Measurements from ENCODE around the gene NKAIN2. TPM values are rescaled to one million over a fixed set of nuclear protein-coding genes. Genes with fewer than 3 reads are reported as not detected.
"Not testable (repeated sequence)": the region's sequence is repeated elsewhere in the genome, so short reads cannot be mapped to it uniquely, and the experiment has no call there.

The NKAIN2 gene
- total RNA-seq, 1 experiment from 2014 or later, result 2.7 TPM

DNA sequence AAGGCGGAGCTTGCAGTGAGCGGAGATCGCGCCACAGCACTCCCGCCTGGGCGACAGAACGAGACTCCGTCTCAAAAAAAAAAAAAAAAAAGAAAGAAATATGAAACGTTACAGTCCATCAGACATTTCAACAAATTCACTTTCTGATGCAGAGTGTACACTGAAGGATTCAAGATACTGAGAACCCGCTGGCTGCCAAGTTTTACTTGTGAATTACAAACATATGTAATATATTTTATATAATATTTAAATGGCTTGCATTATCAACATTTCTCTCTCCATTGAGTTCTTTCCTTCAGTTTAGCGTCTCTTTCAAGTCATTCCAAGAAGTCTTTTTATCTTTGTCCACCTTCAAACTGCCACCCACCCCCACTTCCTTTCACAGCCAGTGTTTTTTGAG is 917.7 kb downstream of the NKAIN2 start:
- H3K9me3 Mint-ChIP-seq (ENCODE audit: unreplicated experiment), result no peaks in the 10 kb centered on the region
- H3K4me3 Mint-ChIP-seq (ENCODE audit: unreplicated experiment), result no peak overlapping the region
- ChIA-PET POLR2A (interaction anchor here (0.6 kb wide), 1 partner anchor 179 kb away, joined by 3 read pairs; no protein-coding TSS in a partner anchor), CTCF (interaction anchor here (0.5 kb wide), 1 partner anchor 1882 kb away, joined by 3 read pairs; no protein-coding TSS in a partner anchor)
- no peak for DNase-seq (ENCODE audit: unreplicated experiment)
- no peaks in the 10 kb centered on the region for H3K27me3 Mint-ChIP-seq (ENCODE audit: insufficient read depth, unreplicated experiment)
- H3K27ac Mint-ChIP-seq (ENCODE audit: low read depth, unreplicated experiment), result no peak overlapping the region
- TF ChIP-seq, protein P1, sequence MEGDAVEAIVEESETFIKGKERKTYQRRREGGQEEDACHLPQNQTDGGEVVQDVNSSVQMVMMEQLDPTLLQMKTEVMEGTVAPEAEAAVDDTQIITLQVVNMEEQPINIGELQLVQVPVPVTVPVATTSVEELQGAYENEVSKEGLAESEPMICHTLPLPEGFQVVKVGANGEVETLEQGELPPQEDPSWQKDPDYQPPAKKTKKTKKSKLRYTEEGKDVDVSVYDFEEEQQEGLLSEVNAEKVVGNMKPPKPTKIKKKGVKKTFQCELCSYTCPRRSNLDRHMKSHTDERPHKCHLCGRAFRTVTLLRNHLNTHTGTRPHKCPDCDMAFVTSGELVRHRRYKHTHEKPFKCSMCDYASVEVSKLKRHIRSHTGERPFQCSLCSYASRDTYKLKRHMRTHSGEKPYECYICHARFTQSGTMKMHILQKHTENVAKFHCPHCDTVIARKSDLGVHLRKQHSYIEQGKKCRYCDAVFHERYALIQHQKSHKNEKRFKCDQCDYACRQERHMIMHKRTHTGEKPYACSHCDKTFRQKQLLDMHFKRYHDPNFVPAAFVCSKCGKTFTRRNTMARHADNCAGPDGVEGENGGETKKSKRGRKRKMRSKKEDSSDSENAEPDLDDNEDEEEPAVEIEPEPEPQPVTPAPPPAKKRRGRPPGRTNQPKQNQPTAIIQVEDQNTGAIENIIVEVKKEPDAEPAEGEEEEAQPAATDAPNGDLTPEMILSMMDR (IDR thresholded peaks at IDR 0.05; ENCODE audit: unreplicated experiment), result no peak
- H3K4me1 Mint-ChIP-seq (ENCODE audit: insufficient read depth, unreplicated experiment), result peaks cover 6% of the 10 kb centered on the region
- intact Hi-C loops (cut with micrococcal nuclease), result no loop called here
- BruUV-seq (replicated peaks), result no TSS peak
- H3K36me3 Mint-ChIP-seq (ENCODE audit: insufficient read depth, unreplicated experiment), result no peaks in the 10 kb centered on the region

DNA sequence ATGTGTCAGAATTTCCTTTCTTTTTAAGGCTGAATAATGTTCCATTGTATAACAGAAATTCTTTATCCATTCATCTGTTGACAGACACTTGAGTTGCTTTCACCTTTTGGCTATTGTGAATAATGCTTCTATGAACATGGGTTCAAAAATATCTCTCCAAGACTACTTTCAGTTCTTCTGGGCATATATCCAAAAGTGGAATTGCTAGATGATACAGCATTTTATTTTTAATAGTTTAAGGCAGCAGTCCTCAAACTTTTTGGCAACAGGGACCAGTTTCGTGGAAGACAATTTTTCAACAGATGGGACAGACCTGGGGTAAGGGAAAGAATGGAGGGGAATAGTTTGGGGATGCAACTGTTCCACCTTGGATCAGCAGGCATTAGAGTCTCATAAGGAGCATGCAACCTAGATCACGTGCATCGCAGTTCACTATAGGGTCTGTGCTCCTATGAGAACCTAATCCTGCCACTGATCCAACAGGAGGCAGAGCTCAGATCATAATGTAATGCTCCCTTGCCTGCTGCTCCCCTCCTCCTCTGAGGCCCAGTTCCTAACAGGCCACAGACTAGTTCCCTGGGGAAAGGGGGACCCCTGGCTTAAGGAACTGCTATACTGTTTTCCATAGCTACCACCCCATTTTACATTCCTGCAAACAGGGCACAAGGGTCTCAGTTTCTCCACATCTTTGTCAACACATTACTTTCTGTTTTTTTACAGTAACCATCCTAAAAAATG is 918.6 kb downstream of the NKAIN2 start:
- ChIA-PET POLR2A (no interaction called here), CTCF (no interaction called here)
- no peak for DNase-seq (ENCODE audit: unreplicated experiment)
- H3K9me3 Mint-ChIP-seq (ENCODE audit: unreplicated experiment), result no peaks in the 10 kb centered on the region
- no peak overlapping the region for H3K27ac Mint-ChIP-seq (ENCODE audit: low read depth, unreplicated experiment)
- H3K4me1 Mint-ChIP-seq (ENCODE audit: insufficient read depth, unreplicated experiment), result peaks cover 6% of the 10 kb centered on the region
- no peaks in the 10 kb centered on the region for H3K27me3 Mint-ChIP-seq (ENCODE audit: insufficient read depth, unreplicated experiment)
- no peaks in the 10 kb centered on the region for H3K36me3 Mint-ChIP-seq (ENCODE audit: insufficient read depth, unreplicated experiment)
- TF ChIP-seq, protein P1 (IDR thresholded peaks at IDR 0.05; ENCODE audit: unreplicated experiment), result no peak
- BruUV-seq (replicated peaks), result no TSS peak
- H3K4me3 Mint-ChIP-seq (ENCODE audit: unreplicated experiment), result no peak overlapping the region
- intact Hi-C loops (cut with micrococcal nuclease), result no loop called here

DNA sequence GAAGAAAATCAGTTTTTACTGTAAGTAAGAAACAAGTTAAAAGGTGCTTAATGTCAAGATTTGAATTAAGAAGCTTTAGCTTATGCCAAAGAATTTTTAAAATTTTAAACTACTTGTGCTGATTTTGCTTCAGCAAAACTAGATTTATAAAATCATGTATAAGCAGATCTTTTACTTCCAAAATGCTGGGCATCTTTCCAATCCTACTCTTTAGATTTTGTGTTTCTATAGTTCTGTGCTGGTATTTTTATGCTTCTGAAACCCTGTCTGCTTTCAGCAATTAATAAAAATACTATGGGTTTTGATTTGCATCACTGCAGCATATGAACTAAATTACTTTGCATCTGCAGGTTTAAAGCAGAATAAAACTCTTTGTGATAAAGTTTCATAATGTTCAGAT is 920.0 kb downstream of the NKAIN2 start:
- Mint-ChIP-seq H3K4me1 (ENCODE audit: insufficient read depth, unreplicated experiment) (peaks cover 6% of the 10 kb centered on the region), H3K4me3 (ENCODE audit: unreplicated experiment) (no peak overlapping the region), H3K27me3 (ENCODE audit: insufficient read depth, unreplicated experiment) (no peaks in the 10 kb centered on the region), H3K9me3 (ENCODE audit: unreplicated experiment) (no peaks in the 10 kb centered on the region), H3K27ac (ENCODE audit: low read depth, unreplicated experiment) (no peak overlapping the region), H3K36me3 (ENCODE audit: insufficient read depth, unreplicated experiment) (no peaks in the 10 kb centered on the region)
- POLR2A ChIA-PET, result no interaction called here
- no TSS peak for BruUV-seq (replicated peaks)
- TF ChIP-seq, protein P1 (IDR thresholded peaks at IDR 0.05; ENCODE audit: unreplicated experiment), result no peak
- DNase-seq (ENCODE audit: unreplicated experiment), result no peak
- intact Hi-C loops (cut with micrococcal nuclease), result no loop called here
- CTCF ChIA-PET, result interaction anchor here (0.9 kb wide), 1 partner anchor 922 kb away, joined by 3 read pairs; no protein-coding TSS in a partner anchor

DNA sequence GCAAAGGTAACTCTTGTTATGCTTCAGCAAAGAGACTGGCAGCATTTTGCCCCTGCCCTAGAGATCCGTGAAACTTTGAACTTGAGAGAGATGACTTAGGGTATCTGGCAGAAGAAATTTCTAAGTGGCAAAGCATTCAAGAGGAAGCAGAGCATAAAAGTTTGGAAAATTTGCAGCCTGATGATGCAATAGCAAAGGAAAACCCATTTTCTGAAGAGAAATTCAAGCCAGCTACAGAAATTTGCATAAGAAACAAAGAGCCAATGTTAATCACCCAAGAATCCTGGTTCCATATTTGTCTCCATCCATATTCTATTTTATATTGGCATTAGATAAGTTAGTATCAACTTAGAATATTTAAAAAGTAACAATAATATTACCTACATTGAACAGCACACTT is 934.1 kb downstream of the NKAIN2 start:
- CTCF ChIA-PET, result interaction anchor here (0.6 kb wide), 1 partner anchor 23 kb away, joined by 3 read pairs; no protein-coding TSS in a partner anchor
- DNase-seq (ENCODE audit: unreplicated experiment); H3K36me3 Mint-ChIP-seq (ENCODE audit: insufficient read depth, unreplicated experiment); intact Hi-C loops (cut with micrococcal nuclease); H3K27ac Mint-ChIP-seq (ENCODE audit: low read depth, unreplicated experiment); H3K9me3 Mint-ChIP-seq (ENCODE audit: unreplicated experiment); H3K4me3 Mint-ChIP-seq (ENCODE audit: unreplicated experiment); POLR2A ChIA-PET; BruUV-seq (replicated peaks): not testable (repeated sequence)
- H3K27me3 Mint-ChIP-seq (ENCODE audit: insufficient read depth, unreplicated experiment), result peaks cover 27% of the 10 kb centered on the region
- H3K4me1 Mint-ChIP-seq (ENCODE audit: insufficient read depth, unreplicated experiment), result peaks cover 12% of the 10 kb centered on the region
